ENCODE results near the gene CEP85.

GRCh38 chr1:26220199-26220912 lies 13.6 kb upstream of the CEP85 start:
- TF ChIP-seq CTCF (IDR thresholded peaks at IDR 0.05) (no peak), POLR2A (IDR thresholded peaks at IDR 0.05) (no peak), POLR2AphosphoS5 (IDR thresholded peaks at IDR 0.05) (no peak)
